Body of pancreas (tissue), 4 donors: ENCODE results near the gene EML4. TPM values are rescaled to one million over a fixed set of nuclear protein-coding genes. Genes with fewer than 3 reads are reported as not detected.

Source experiments
- ATAC-seq: fragments of 150-250 bp; one replicate; pipeline ENCODE4 v1.9.1; 2016
- DNase-seq, 4 donors: peaks; one replicate each; pipeline ENCODE4 v3.0.0-alpha.2; 2019
- H3K27ac ChIP-seq, 4 donors: fragments of 200-600 bp; sonication (generic); 1 replicate in 3 of 4; 2 replicates in 1 of 4; pipeline versions ENCODE4 v1.5.1 to v1.6.1; 2016 to 2019; ENCODE audit warnings: mild to moderate bottlenecking in 1 of 4, mixed read lengths in 1 of 4, moderate library complexity in 1 of 4
- H3K27me3 ChIP-seq, 2 donors: fragments of 200-600 bp; sonication (generic); one replicate each; pipeline ENCODE4 v1.6.0; 2016; ENCODE audit warnings: mild to moderate bottlenecking in 1 of 2
- H3K36me3 ChIP-seq, 2 donors: fragments of 200-600 bp; sonication (generic); replicated peaks in 1 of 2; 2 replicates each; pipeline ENCODE4 v1.5.1; 2016; ENCODE audit warnings: low read depth in 2 of 2; ENCODE audit not compliant: insufficient read depth in 1 of 2
- H3K4me1 ChIP-seq: fragments of 200-600 bp; sonication (generic); one replicate; pipeline ENCODE4 v1.6.0; 2016
- H3K4me3 ChIP-seq, 2 donors: fragments of 200-600 bp; sonication (generic); 1 replicate in 1 of 2; 2 replicates in 1 of 2; pipeline ENCODE4 v1.5.1; 2016 to 2019
- H3K9me3 ChIP-seq, 3 donors: fragments of 200-600 bp; sonication (generic); 1 replicate in 2 of 3; 2 replicates in 1 of 3; pipeline ENCODE4 v1.5.1; 2016
- CTCF ChIP-seq, 7 experiments: fragments of 450-650 bp in 4 of 7; fragments of 200-600 bp in 3 of 7; sonication (generic) in 3 of 7; IDR thresholded peaks; one replicate each; pipeline ENCODE4 v1.5.1; 2016 to 2019; ENCODE audit warnings: antibody characterized with exemption in 7 of 7
- POLR2A ChIP-seq, 3 donors: fragments of 450-650 bp; IDR thresholded peaks; one replicate each; pipeline ENCODE4 v1.6.1; 2016; ENCODE audit warnings: antibody characterized with exemption in 3 of 3, mild to moderate bottlenecking in 2 of 3
- WGBS, 2 donors: methylation state at CpG; one replicate each; pipeline ENCODE4 v1.1.5; 2017; 5-methylcytosine and 5-hydroxymethylcytosine counted together
- intact Hi-C: fragments of 100-400 bp; cut with DNase I; formaldehyde crosslinking; loops from one replicate; pipeline ENCODE4 v1.15.1; 2023
- total RNA-seq, 2 donors: library from RNA; depleted of rRNA; stranded (reverse); fragments of >200 nt; gene quantifications; one replicate each; pipeline ENCODE4 v1.1.0, GENCODE V29; 2016

The EML4 gene
- total RNA-seq, 2 donors from 2014 or later: 37.4 to 39.9 TPM

GRCh38 chr2:42361728-42362283, 192.7 kb downstream of the EML4 start:
- no peak for TF ChIP-seq POLR2A (IDR thresholded peaks at IDR 0.05)
- no peak for TF ChIP-seq CTCF (IDR thresholded peaks at IDR 0.05)
- DNase-seq (no peak), ATAC-seq (no peak)
- H3K27ac ChIP-seq: peak overlapping the region; percentile 90 to 95 (median 95)
- peaks cover 36% of the 10 kb centered on the region for H3K4me1 ChIP-seq
- no peaks in the 10 kb centered on the region for H3K27me3 ChIP-seq
- 7 to 10% methylated on average over 6 of the region's 6 CpGs for WGBS, 2 donors
- no peaks in the 10 kb centered on the region for H3K9me3 ChIP-seq
- intact Hi-C loops: no loop called here
- H3K4me3 ChIP-seq: no peak overlapping the region
- H3K36me3 ChIP-seq: no peaks in the 10 kb centered on the region

GRCh38 chr2:42363413-42363812, 194.3 kb downstream of the EML4 start:
- 69 to 82% methylated on average over 3 of the region's 3 CpGs for WGBS, 2 donors
- ATAC-seq: no peak
- intact Hi-C loops: no loop called here

GRCh38 chr2:42364658-42365057, 195.5 kb downstream of the EML4 start:
- TF ChIP-seq CTCF (IDR thresholded peaks at IDR 0.05): no peak
- no peak for TF ChIP-seq POLR2A (IDR thresholded peaks at IDR 0.05)

More at GRCh38 chr2:42363413-42363812, 194.3 kb downstream of the EML4 start:
- Histone ChIP-seq H3K4me1 (peaks cover 32% of the 10 kb centered on the region), H3K27me3 (no peaks in the 10 kb centered on the region), H3K9me3 (no peaks in the 10 kb centered on the region), H3K36me3 (no peaks in the 10 kb centered on the region), H3K27ac (no peak overlapping the region), H3K4me3 (no peak overlapping the region)
- DNase-seq: no peak
- TF ChIP-seq CTCF (IDR thresholded peaks at IDR 0.05) (no peak), POLR2A (IDR thresholded peaks at IDR 0.05) (no peak)

GRCh38 chr2:42366411-42366810, 197.3 kb downstream of the EML4 start:
- ATAC-seq (no peak), DNase-seq (no peak)
- no peak overlapping the region for H3K27ac ChIP-seq
- peaks cover 19% of the 10 kb centered on the region for H3K4me1 ChIP-seq
- H3K9me3 ChIP-seq: no peaks in the 10 kb centered on the region
- no peaks in the 10 kb centered on the region for H3K36me3 ChIP-seq
- intact Hi-C loops: no loop called here
- TF ChIP-seq CTCF (IDR thresholded peaks at IDR 0.05) (no peak), POLR2A (IDR thresholded peaks at IDR 0.05) (no peak)
- no peaks in the 10 kb centered on the region for H3K27me3 ChIP-seq
- no peak overlapping the region for H3K4me3 ChIP-seq

More at GRCh38 chr2:42364658-42365057, 195.5 kb downstream of the EML4 start:
- DNase-seq: no peak
- Histone ChIP-seq H3K36me3 (no peaks in the 10 kb centered on the region), H3K4me1 (peaks cover 25% of the 10 kb centered on the region), H3K4me3 (no peak overlapping the region), H3K27me3 (no peaks in the 10 kb centered on the region), H3K9me3 (no peaks in the 10 kb centered on the region), H3K27ac (no peak overlapping the region)
- ATAC-seq: no peak
- WGBS, 2 donors: 69 to 79% methylated on average over 3 of the region's 3 CpGs
- intact Hi-C loops: no loop called here

- TF ChIP-seq CTCF (IDR thresholded peaks at IDR 0.05) (no peak), POLR2A (IDR thresholded peaks at IDR 0.05) (no peak)
- no peaks in the 10 kb centered on the region for H3K27me3 ChIP-seq
- 41 to 43% methylated on average over 3 of the region's 3 CpGs for WGBS, 2 donors
- H3K4me3 ChIP-seq: no peak overlapping the region
- H3K4me1 ChIP-seq: peaks cover 9% of the 10 kb centered on the region
- no peak overlapping the region for H3K27ac ChIP-seq
- peak in 1 of 4 donors; percentile 5 for DNase-seq
- no peaks in the 10 kb centered on the region for H3K9me3 ChIP-seq
- no peaks in the 10 kb centered on the region for H3K36me3 ChIP-seq
- intact Hi-C loops: no loop called here
- peak; percentile 57 for ATAC-seq
Measured at GRCh38 chr2:42367835-42368234, 198.7 kb downstream of the EML4 start.
